MCF 10A (cell line): ENCODE measurements around the gene LMAN1. TPM values are rescaled to one million over a fixed set of nuclear protein-coding genes. Genes with fewer than 3 reads are reported as not detected.

ENCODE experiments used
- BruUV-seq: library from RNA; stranded (reverse); fragments of 400-500 nt; replicated peaks from 2 replicates; lab custom pipeline; 2021; lab: Mats Ljungman, UMichigan
- CTCF ChIA-PET: fragments of 300-600 bp; sonication (Branson Sonifier 250); formaldehyde crosslinking; extraction: SDS; loops from one replicate; lab custom pipeline; 2021; ENCODE audit warnings: antibody characterized with exemption, inconsistent platforms; lab: Yijun Ruan, JAX
- POLR2A ChIA-PET: fragments of 300-600, 350-650 bp; sonication (Branson Sonifier 250); formaldehyde crosslinking; extraction: SDS; loops from one replicate; lab custom pipeline; 2020; ENCODE audit warnings: antibody characterized with exemption, inconsistent platforms; lab: Yijun Ruan, JAX
- DNase-seq: peaks from one replicate; pipeline ENCODE4 v3.0.0-alpha.2; 2018; ENCODE audit not compliant: unreplicated experiment
- H3K27ac Mint-ChIP-seq: one replicate; pipeline ENCODE4 v1.8.0; 2022; ENCODE audit warnings: mild to moderate bottlenecking, low read depth, mixed read lengths; ENCODE audit not compliant: unreplicated experiment
- H3K27me3 Mint-ChIP-seq: one replicate; pipeline ENCODE4 v1.8.0; 2022; ENCODE audit warnings: mixed read lengths; ENCODE audit not compliant: insufficient read depth, unreplicated experiment
- H3K36me3 Mint-ChIP-seq: one replicate; pipeline ENCODE4 v1.8.0; 2022; ENCODE audit warnings: mild to moderate bottlenecking, moderate library complexity, mixed read lengths; ENCODE audit not compliant: insufficient read depth, unreplicated experiment
- H3K4me1 Mint-ChIP-seq: one replicate; pipeline ENCODE4 v1.8.0; 2022; ENCODE audit warnings: mixed read lengths; ENCODE audit not compliant: insufficient read depth, unreplicated experiment
- H3K4me3 Mint-ChIP-seq: one replicate; pipeline ENCODE4 v1.8.0; 2022; ENCODE audit warnings: mild to moderate bottlenecking, moderate library complexity, mixed read lengths; ENCODE audit not compliant: unreplicated experiment
- H3K9me3 Mint-ChIP-seq: one replicate; pipeline ENCODE4 v1.8.0; 2022; ENCODE audit warnings: mixed read lengths; ENCODE audit not compliant: unreplicated experiment
- CTCF ChIP-seq: fragments of 200-600 bp; IDR thresholded peaks from one replicate; pipeline ENCODE4 v1.8.0; 2022; ENCODE audit warnings: antibody characterized with exemption, mild to moderate bottlenecking; ENCODE audit not compliant: unreplicated experiment
- intact Hi-C: fragments of 100-400 bp; cut with micrococcal nuclease; formaldehyde crosslinking; loops from 2 replicates; pipeline ENCODE4 v1.14.1; 2022
- total RNA-seq: library from RNA; stranded (reverse); gene quantifications from 2 replicates; pipeline ENCODE4 v1.2.3, GENCODE V29; 2022

Gene LMAN1
- total RNA-seq, 1 experiment from 2014 or later = 168 TPM

GRCh38 chr18:59387687-59388565, 28.9 kb upstream of the LMAN1 start:
- no peak overlapping the region for H3K27ac Mint-ChIP-seq
- no TSS peak for BruUV-seq
- TF ChIP-seq CTCF = no peak
- intact Hi-C loops = no loop called here
- ChIA-PET POLR2A (interaction anchor here (1.6 kb wide), 1 partner anchor 29 kb away, joined by 4 read pairs; the partner anchor contains the start of gene LMAN1), CTCF (interaction anchor here (0.5 to 4.1 kb wide), 5 partner anchors 14 to 492 kb away, joined by 3 to 27 read pairs (median 4); no protein-coding TSS in a partner anchor)
- H3K36me3 Mint-ChIP-seq = no peaks in the 10 kb centered on the region
- H3K4me1 Mint-ChIP-seq = no peaks in the 10 kb centered on the region
- no peaks in the 10 kb centered on the region for H3K27me3 Mint-ChIP-seq
- no peak overlapping the region for H3K4me3 Mint-ChIP-seq
- no peak for DNase-seq
- H3K9me3 Mint-ChIP-seq = no peaks in the 10 kb centered on the region

GRCh38 chr18:59386909-59387686, 28.0 kb upstream of the LMAN1 start:
- no TSS peak for BruUV-seq
- H3K9me3 Mint-ChIP-seq = no peaks in the 10 kb centered on the region
- POLR2A ChIA-PET = interaction anchor here (1.6 kb wide), 1 partner anchor 28 kb away, joined by 4 read pairs; the partner anchor contains the start of gene LMAN1
- intact Hi-C loops = no loop called here
- no peaks in the 10 kb centered on the region for H3K36me3 Mint-ChIP-seq
- H3K4me1 Mint-ChIP-seq = no peaks in the 10 kb centered on the region
- CTCF ChIA-PET = interaction anchor here (1.0 to 4.1 kb wide), 3 partner anchors 15 to 138 kb away, joined by 3 to 27 read pairs (median 4); no protein-coding TSS in a partner anchor
- no peak for TF ChIP-seq CTCF
- H3K27me3 Mint-ChIP-seq = no peaks in the 10 kb centered on the region
- H3K27ac Mint-ChIP-seq = no peak overlapping the region
- DNase-seq = no peak
- no peak overlapping the region for H3K4me3 Mint-ChIP-seq

- CTCF ChIA-PET = interaction anchor here (0.6 to 1.8 kb wide), 2 partner anchors 17 to 138 kb away, joined by 4 to 7 read pairs; no protein-coding TSS in a partner anchor
- no peak overlapping the region for H3K4me3 Mint-ChIP-seq
- DNase-seq = no peak
- intact Hi-C loops = no loop called here
- H3K36me3 Mint-ChIP-seq = no peaks in the 10 kb centered on the region
- H3K9me3 Mint-ChIP-seq = no peaks in the 10 kb centered on the region
- no TSS peak for BruUV-seq
- no peak for TF ChIP-seq CTCF
- no peaks in the 10 kb centered on the region for H3K27me3 Mint-ChIP-seq
- POLR2A ChIA-PET = no interaction called here
- no peaks in the 10 kb centered on the region for H3K4me1 Mint-ChIP-seq
- no peak overlapping the region for H3K27ac Mint-ChIP-seq
Measured at GRCh38 chr18:59385191-59385590, 26.1 kb upstream of the LMAN1 start.
